HG03139 (cell line): ENCODE data around the gene RTKN2.
A peak's percentile ranks its signal among the peaks of the same experiment; 100 is the strongest.

Experiments
- ATAC-seq: cut with Tn5 transposase; IDR thresholded peaks from one replicate; pipeline ENCODE4 v1.9.1; 2021; ENCODE audit not compliant: unreplicated experiment

Gene RTKN2

DNA sequence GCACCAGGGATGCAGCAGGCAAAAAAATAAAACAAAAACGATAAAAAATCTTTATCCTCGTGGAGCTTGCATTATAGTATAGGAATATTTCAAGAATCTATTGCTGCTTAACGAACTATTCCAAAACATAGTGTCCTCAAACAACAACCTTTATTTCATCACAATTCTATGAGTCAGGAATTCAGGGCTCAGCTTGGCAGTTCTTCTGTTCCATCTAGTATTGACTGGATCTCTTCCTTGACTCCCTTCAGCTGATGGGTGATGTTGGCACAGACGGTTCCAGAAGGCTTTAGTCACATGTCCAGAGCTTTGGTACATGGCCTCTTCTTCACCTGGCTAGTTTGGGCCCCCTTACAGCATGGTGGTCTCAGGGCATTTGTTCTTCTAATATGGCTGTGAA, 88.0 kb downstream of the RTKN2 start:
- ATAC-seq: no peak

DNA sequence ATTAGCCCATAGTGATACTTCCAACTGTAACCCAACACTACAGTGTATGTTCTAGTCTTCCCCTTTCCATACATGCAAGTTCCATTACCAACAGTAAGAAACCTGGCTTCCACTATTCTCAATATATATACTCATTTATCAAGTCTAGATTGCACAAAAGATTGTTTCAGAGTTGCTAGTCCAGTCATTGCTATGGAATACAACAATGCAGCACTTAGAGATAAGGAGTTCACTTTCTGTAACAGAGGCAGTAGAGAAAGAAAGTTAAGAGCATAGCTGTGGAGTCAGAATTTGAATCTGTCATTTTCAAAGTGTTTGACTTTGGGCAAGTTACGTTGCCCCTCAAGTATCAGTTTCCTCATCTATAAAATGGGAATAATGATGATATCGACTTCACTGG, 90.1 kb downstream of the RTKN2 start:
- ATAC-seq: no peak

DNA sequence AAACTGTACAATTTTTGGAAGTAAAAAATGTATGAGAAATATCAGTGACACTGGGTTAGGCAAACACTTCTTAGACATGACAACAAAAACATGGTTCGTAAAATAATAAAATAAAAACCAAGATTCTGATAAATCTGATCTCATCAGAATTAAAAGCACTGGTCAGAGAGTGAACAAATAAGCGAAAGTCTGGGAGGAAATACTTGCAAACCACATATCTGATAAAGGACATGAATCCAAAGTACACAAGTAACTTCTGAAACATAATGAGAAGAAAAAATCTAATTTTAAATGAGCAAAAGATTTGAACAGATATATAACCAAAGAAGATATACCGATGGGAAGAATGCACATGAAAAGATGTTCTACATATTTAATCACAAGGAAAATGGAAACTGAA, 91.5 kb downstream of the RTKN2 start:
- ATAC-seq: no peak

DNA sequence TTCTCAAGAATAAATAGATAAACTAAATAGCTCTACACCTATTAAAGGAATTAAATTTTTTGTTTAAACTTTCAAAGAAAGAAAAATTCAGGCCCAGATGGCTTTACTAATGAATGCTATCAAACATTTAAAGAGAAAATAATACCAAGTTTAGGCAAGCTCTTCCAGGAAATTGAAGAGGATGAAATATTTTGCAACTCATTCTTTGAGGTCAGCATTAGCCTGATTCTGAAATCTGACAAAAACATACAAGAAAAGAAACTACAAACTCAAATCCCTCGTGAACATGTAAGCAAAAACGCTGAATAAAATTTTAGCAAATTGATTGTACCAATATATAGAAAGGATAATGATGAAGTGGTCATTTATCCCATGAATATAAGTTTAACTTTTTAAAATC, 93.4 kb downstream of the RTKN2 start:
- no peak for ATAC-seq

DNA sequence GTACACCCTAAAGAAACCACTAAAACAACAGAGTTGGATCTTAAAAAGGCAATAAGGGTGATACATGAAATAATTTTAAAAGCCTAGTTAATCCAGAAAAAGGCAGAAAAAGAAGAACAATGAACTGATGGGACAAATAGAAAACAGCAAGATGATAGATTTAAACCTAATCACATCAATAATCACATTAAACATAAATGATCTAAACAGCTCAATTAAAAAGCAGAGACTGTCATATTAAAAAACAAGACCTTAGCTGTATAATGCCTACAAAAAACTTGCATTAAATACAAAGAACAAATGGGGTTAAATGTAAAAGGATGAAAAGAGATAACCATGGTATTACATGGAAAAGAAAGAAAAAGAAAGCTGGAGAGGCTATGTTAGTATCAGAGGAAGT, 96.2 kb downstream of the RTKN2 start:
- ATAC-seq: no peak

DNA sequence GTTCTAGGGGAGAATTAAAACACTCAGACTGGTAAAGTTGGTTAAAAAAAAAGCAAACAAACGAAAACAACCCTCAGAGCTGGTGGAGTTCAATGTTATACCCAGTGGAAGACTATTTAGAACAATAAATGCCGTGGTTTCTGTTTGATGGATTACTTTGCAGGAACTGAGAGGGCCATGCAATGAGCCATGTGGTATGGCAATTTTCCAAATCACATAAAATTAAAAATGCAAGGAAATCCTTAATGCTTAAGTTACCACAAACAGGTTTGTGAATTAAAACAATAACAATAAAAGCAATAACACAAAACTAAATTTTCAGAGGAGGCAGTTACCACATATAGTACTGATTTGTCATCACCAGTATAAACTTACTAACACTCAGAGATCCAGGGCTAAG, 96.9 kb downstream of the RTKN2 start:
- no peak for ATAC-seq

DNA sequence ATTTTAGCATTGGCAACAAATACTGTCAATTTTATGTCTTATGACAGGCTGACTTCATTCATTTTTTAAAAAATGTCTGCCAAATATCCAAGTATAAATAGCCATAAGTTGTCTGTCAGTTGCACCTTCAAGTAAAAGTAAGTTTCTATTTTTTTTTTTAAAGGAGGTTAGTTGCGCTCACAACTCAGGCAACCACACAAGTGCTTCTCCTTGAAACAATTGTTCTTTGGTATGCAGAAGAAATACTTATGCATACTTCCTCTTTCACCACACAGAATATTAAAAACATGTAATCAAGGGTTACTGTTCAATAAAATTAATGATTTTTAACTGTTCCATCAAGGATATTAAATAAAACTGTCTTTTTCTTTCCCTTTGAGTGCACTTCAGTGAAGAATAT, 97.9 kb downstream of the RTKN2 start:
- ATAC-seq: no peak

DNA sequence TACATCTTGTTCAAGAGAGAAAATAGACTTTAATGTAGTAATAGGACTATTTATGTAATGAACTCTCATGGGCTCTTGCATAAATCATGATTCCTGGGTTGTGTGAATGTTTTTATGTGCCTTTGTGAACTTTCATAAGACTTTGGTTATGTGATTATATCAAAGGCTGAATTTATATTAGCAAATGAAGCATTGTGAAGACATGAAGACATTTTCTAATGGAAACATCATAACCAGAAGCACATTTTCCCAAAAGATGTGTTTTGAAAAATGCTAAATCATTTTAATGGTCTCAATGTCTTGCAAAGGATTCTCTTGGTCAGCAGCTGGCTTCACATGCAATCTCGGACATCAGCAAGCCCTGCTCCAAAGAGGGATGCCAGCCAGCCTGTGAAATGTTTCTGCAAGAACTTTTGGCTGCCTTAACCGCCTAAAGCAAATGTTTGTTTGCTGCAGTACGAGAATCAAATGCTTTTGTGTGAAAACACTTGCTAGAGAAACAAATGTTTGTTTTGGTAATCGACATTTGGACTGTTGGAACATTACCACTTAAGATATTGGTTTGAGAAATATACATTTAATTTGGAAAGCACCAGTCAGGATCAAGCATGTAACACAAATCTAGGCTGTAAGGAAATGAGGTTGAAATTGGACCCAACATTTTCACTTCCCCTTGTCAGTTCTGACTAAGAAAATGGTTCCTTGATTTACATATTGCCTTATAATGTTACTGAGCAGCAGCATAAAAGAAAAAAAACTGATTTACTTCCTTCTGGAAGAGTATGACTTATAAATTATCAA, 102.1 kb downstream of the RTKN2 start:
- ATAC-seq: peak; percentile 88

DNA sequence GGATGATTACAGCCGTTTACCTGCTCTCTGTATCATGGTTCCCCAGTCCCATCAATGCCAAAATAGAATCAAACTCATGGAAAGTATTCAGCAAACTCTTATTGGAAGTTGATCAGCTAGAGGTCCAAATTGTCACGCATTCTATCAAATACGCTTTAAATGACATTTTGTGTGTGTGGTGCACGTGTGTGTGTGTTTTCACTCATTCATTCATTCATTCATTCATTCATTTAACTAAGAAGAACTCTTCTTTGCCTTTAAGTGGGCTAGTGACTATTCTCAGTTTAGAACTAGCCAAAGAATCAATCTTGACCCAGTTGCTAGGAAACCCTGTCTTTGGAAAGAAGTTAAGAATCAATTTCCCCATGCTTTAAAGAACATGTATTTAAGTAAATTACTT, 102.8 kb downstream of the RTKN2 start:
- no peak for ATAC-seq

DNA sequence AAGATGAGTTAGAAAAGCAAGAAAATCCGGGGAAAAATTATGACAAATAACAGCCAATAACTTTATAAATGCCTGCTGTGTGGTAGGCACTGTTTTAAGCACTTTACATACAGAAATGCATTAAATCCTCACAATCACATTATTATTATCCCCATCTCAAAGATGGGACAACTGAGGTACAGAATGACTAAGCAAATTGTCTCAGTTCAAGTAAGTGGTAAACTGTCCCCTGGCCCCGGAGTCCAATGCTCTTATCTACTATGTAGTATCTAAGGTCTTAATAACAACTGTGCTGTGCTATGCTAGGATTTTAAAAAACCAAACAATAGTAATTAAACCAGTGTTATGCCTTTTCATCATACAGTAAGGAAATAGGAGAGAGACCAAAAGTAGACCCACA, 105.6 kb downstream of the RTKN2 start:
- ATAC-seq: no peak

DNA sequence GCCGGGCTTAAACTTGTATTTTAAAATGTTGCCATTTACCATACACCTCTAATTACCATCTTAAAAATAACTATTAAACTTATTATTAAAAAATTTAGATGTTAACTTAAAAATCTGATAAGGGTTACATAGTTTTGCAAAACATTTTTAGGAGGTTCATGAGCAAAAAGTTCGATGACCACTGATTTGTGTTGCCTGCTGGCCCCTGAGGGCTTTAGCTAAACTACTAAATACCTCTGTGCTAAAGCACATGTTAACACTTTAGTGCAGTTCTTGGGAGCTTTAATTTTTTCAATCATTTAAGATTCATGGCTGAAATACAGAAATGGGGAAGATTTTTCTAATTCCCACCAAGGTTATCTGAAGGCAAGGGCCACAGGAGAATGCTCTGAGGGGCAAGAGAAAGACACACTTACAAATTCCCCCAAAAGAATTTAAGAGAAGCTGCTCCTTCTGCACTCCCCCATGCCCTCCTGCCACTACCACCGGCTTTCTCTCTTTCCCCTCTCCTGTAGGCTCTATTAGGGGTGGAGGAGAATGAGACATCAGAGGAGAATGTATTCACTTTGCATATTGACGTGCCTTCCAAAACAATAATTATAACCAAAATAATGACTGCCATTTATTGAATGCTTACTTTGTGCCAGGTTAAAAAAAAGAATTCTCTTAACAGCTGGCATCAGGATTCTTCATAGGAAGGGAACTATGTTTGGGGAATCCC, 106.2 kb downstream of the RTKN2 start:
- ATAC-seq: no peak

DNA sequence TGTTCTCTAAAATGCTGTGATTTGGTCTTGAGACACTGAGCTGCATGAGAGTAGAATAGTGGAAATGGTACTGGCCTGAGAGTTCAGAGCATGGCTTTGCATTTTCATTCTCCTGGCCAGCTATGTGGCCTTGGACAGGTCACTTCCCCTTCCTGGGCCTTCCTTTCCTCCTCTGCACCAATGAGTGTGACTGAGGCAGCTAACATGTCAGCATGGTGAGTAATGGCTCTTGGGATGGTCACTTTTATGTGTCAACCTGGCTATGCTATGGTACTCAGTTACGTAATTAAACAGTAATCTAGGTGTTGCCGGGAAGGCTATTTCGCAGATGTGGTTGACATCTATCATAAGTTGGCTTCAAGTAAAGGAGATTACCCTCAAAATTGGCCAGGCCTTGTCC, 109.3 kb downstream of the RTKN2 start:
- ATAC-seq: no peak

DNA sequence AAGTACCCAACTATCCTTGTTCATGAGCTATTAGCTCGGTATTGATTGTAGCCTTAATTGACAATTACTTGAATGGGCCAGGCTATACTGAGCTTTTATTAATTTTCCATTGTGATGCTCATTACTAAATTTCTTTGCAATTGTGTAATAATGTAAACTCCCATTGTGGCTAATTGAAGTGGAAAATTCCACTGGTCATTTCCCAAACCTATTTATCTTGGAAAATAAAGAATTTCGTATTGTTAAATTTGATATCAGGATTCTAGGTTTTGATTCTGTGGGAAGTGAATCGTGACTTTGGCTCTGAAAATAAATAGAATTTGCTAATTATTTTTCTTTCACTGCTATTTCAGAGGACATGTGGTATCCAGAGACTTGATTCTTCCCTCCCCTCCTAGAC, 111.0 kb downstream of the RTKN2 start:
- no peak for ATAC-seq

DNA sequence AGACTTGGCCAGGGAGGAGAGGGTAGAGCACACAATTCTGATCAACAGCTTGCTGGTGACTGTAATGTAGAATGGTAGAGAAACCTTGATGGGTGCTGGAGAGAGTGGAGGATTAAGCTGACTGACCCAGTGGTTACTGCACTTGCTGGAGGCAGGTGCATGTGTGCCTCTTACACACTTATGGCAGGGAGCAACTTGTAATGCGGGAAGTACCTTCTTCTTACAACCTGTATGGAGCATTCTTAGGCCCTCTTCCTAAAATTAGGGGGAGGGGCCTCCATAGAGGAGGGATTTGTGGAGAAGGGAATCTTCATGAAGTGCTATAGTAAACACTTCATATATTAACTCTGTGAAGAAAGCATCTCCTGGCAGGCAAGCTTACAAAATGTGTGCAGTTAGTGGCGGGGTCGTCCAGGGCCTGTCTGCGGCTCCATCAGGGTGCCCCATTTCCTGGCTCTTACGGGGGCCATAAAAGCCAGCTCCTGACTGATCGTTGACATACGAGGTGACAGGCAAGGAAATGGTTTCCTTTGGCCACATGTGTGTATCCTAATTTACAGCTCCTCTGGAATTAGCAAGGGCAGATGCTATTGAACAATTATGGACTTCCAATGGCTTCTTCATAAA, 113.5 kb downstream of the RTKN2 start:
- no peak for ATAC-seq

DNA sequence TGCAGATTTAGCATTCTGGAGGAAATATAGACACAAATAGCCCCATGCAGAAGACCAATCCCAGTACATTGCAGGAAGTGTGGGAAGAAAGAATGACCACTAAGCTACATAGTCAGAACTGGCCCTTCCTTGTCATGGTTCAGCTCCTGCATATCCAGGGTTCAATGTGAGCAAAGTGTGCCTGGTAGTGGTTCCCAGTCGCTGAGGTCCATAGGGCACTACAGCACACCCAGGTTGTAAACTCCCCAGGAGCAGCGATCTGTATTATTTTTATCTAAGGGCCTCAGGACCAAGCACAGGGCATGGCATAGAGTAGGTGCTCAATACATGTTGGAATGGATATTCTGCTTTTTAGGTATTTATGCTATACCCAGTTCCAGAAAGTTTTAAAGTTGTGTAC, 114.4 kb downstream of the RTKN2 start:
- ATAC-seq: no peak

DNA sequence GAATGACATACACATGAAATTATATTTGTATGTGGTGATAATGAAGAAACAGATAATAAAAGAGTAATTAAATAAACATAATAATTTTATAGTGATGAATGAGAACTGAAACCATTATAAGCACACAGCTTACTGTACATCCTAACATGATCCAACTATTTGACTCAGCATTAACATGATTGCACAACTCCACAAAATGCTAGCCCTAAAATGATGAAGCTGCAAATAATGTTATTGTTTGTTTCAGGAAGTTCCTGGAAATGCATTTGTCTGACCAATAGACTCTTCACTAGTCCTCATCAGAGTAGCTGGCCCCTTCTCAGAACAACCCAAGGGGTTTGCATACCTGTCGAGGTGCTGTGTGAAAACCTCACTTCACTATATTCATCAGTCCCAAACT, 115.5 kb downstream of the RTKN2 start:
- no peak for ATAC-seq

DNA sequence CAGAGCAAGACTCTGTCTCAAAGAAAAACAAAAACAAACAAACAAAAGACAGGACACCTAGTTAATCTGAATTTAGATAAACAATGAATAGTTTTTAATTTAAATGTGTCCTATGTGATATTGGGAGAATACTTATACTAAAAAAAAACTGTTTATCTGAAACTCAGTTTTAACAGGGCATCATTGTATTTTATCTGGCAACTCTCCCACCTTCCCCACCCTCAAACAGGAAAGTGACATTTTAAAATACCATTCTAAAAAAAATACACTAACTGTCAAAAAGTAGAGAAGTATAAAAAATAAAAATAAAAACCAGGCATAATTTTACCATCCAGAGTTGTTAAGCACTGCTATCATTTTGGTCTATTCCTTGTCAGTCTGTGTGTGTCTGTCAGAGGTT, 119.0 kb downstream of the RTKN2 start:
- no peak for ATAC-seq

DNA sequence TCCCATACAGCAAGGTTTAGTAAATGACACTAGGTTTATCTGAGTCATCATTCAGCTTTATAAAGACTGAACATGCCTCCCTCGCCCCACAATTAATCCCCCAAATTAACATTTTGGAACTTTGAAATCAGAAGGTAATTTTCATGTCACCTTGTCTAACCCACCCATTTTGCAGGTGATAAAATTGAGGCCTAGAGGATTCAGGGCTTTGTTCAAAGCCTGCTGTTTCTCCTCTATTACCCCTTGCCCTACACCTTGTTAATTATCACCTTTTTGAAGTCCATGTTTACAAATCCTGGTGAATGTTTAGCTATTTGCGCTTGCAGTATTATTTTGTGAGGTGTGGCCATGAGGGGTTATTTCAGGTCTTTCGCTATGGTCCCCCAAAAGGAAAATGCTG, 120.5 kb downstream of the RTKN2 start:
- ATAC-seq: no peak

DNA sequence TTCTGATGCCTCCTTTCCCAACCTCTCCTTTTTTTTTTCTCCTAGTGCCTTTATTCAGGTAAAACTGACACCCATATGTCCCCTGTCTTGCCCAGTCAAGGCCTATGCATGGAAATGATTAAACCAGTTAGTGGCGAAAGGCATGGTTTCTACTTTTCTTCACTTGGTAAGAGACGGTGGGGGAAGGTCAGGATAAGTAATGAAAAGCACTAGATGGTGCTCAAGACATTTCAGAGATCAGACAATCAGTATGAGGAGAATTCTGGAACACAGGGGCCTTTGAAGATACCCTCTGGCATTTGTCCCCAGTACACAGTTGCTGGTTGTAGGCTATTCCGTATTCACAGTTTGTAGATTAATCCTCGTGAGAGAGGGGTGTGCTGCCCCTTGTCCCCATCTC, 121.2 kb downstream of the RTKN2 start:
- no peak for ATAC-seq

DNA sequence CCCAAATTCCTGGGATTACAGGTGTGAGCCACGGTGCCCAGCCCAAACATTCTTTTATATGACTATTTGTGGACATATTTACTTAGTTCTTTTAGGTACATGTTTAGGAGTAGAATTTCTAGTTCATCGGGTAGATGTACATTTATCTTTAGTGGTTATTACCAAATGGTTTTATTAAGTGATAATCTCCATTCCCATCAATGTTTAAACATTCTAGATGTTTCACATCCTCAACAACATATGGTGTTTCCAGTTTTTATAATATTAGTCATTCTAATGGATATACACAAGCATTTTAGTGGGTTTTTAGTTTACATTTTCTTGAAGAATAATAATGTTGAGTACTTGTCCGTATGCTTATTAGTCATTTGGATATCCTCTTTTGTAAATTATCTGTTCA, 131.7 kb downstream of the RTKN2 start:
- ATAC-seq: no peak

DNA sequence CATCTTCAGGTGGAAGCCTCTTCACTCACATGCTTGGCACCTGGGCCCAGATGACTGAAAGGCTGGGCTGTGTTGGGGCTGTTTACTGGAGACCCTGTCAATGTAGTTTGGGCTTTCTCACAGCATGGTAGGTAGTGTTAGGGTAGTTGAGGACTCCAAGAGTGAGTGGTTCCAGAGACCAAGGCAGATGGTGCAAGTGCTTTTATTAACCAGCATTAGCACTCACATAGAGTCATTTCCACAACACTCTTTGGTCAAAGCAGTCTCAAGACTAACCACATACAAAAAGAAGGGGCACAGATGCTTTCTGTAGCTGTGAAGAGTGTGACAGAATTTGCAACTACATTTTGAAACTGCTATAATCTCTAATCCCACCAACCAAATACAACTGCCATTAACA, 135.0 kb downstream of the RTKN2 start:
- ATAC-seq: peak; percentile 87
